ENCODE data around the gene S100A7A.

Gene S100A7A

GRCh38 chr1:153465811-153466636 is 49.7 kb downstream of the S100A7A start:
- no peak for DNase-seq

DNA sequence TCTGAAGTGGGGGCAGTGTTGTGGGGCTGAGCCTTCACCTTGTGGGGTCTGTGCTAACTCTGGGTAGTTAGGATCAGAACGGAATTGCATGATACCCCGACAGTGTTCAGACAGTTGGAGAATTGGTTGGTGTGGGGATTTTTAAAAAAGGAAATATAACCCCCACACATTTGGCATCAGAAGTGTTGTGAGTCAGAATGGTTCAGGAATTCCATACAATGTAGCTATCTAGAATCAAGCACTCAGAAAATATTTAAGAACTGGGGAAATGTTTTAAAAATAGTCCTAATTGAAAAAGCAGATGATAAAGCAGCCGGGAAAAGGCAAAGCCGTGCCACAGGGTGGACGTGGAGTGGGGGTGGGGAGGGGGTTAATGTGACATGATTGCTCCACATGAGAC is 50.6 kb downstream of the S100A7A start:
- DNase-seq: no peak

DNA sequence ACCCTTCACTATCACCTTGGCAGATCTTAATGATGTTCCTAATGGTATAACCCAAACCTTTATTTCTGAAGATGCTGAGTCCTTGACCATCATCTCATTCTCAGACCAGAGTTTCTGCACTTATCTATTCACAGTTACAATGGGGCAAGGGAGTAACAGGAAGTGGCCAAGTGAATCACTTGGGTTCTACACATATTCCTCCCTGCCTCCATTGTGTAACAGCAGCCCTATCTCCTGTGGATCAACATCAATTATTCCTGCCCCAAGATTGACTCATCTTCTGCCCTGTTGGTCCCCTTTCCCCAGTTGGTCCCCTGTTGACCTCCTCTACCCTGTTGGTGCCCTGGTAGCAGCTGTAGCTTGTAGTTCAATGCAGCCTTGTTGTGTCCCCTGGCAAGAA is 54.4 kb downstream of the S100A7A start:
- DNase-seq: no peak
